ENCODE data around the gene NUP153. TPM values are rescaled to one million over a fixed set of nuclear protein-coding genes. Genes with fewer than 3 reads are reported as not detected.
"Not testable (repeated sequence)": the region's sequence is repeated elsewhere in the genome, so short reads cannot be mapped to it uniquely, and the experiment has no call there.

The NUP153 gene
- 104 TPM in 2 replicates for total RNA-seq

GRCh38 chr6:17706580-17707370 lies at the start of gene NUP153:
NUP153 (minus strand) TSS chr6:17706925; CDS start chr6:17706387, 538 bp downstream.
- intact Hi-C loops (cut with micrococcal nuclease) = loop anchor here (1.0 to 5.0 kb wide), 8 partner anchors 9 to 1574 kb away; partner anchors contain the start of genes ATXN1, DEK, FAM8A1 and KDM1B

- intact Hi-C loops (cut with micrococcal nuclease) = no loop called here
Observed at GRCh38 chr6:17754254-17754653, 47.5 kb upstream of the NUP153 start.

- intact Hi-C loops (cut with micrococcal nuclease) = not testable (repeated sequence)
Observed at GRCh38 chr6:17745324-17745723, 38.6 kb upstream of the NUP153 start.

- intact Hi-C loops (cut with micrococcal nuclease) = not testable (repeated sequence)
Observed at GRCh38 chr6:17744757-17745308, 38.1 kb upstream of the NUP153 start.

GRCh38 chr6:17744019-17744756 lies 37.5 kb upstream of the NUP153 start:
- intact Hi-C loops (cut with micrococcal nuclease) = no loop called here

- intact Hi-C loops (cut with micrococcal nuclease) = no loop called here
Observed at GRCh38 chr6:17741507-17741906, 34.8 kb upstream of the NUP153 start.

GRCh38 chr6:17740559-17741220 lies 34.0 kb upstream of the NUP153 start:
- intact Hi-C loops (cut with micrococcal nuclease) = no loop called here

- intact Hi-C loops (cut with micrococcal nuclease) = no loop called here
Observed at GRCh38 chr6:17737704-17738252, 31.1 kb upstream of the NUP153 start.

GRCh38 chr6:17735311-17735710 lies 28.6 kb upstream of the NUP153 start:
- intact Hi-C loops (cut with micrococcal nuclease) = not testable (repeated sequence)

- intact Hi-C loops (cut with micrococcal nuclease) = no loop called here
Observed at GRCh38 chr6:17730078-17730704, 23.5 kb upstream of the NUP153 start.

GRCh38 chr6:17729223-17730077 lies 22.7 kb upstream of the NUP153 start:
- intact Hi-C loops (cut with micrococcal nuclease) = no loop called here

GRCh38 chr6:17728551-17729222 lies 22.0 kb upstream of the NUP153 start:
- intact Hi-C loops (cut with micrococcal nuclease) = no loop called here

- intact Hi-C loops (cut with micrococcal nuclease) = no loop called here
Observed at GRCh38 chr6:17725083-17725482, 18.4 kb upstream of the NUP153 start.

GRCh38 chr6:17724341-17724740 lies 17.6 kb upstream of the NUP153 start:
- intact Hi-C loops (cut with micrococcal nuclease) = no loop called here

GRCh38 chr6:17721671-17722070 lies 14.9 kb upstream of the NUP153 start:
- intact Hi-C loops (cut with micrococcal nuclease) = no loop called here

GRCh38 chr6:17719323-17720041 lies 12.8 kb upstream of the NUP153 start:
- intact Hi-C loops (cut with micrococcal nuclease) = no loop called here

GRCh38 chr6:17716221-17716620 lies 9.5 kb upstream of the NUP153 start:
- intact Hi-C loops (cut with micrococcal nuclease) = no loop called here

All from T-helper 1 cell treated with Interleukin-12 subunit alpha and Interleukin-12 subunit beta and Interleukin-4 antibody, amounts not matched to agents 30 ng/mL and 1 ng/mL, for 36 hours (primary cell).